K562 (cell line): Measurements from ENCODE around the gene CENPP. TPM values are rescaled to one million over a fixed set of nuclear protein-coding genes. Genes with fewer than 3 reads are reported as not detected.
A peak's percentile ranks its signal among the peaks of the same experiment; 100 is the strongest.

Source experiments
- ATAC-seq: fragments of 200-7000 bp; cut with Tn5 transposase; 3 replicates; pipeline ENCODE4 v1.9.1; 2020; ENCODE audit warnings: moderate library complexity
- BruUV-seq: library from RNA; stranded (reverse); fragments of 400-500 nt; replicated peaks from 2 replicates; lab custom pipeline; 2021; lab: Mats Ljungman, UMichigan
- CTCF ChIA-PET: fragments of 300-600 bp; formaldehyde crosslinking; extraction: SDS; loops from one replicate; lab custom pipeline; 2021; ENCODE audit warnings: low intra/inter-chr PET ratio; lab: Yijun Ruan, JAX
- POLR2A ChIA-PET: fragments of 300-600, 350-650 bp; sonication (Branson Sonifier 250); formaldehyde crosslinking; extraction: SDS; loops from one replicate; lab custom pipeline; 2021; ENCODE audit warnings: antibody characterized with exemption, inconsistent platforms; lab: Yijun Ruan, JAX
- DNase-seq, 4 experiments: peaks; one replicate each; pipeline versions ENCODE4 v3.0.0 to v3.0.0-alpha.2; 2011 to 2018; ENCODE audit warnings: low spot score in 3 of 4, mixed read lengths in 3 of 4; ENCODE audit errors: extremely low read depth in 1 of 4
- FAIRE-seq: peaks from 2 replicates; lab custom pipeline; 2011; peaks lifted over from hg19 to GRCh38; lab: Jason Lieb, UNC
- H2AFZ ChIP-seq: 2 replicates; pipeline ENCODE4 v1.6.0; 2011; ENCODE audit warnings: low read depth, low read length, control low read depth, inconsistent platforms
- H3K27ac ChIP-seq: fragments of 200-600 bp; 3 replicates; pipeline ENCODE4 v1.8.0; 2011; ENCODE audit warnings: low read depth, mild to moderate bottlenecking, control low read depth, inconsistent platforms, low read length, moderate library complexity, mixed read lengths; ENCODE audit errors: extremely low read depth
- H3K27me3 ChIP-seq, 2 experiments: fragments of 300-600 bp in 1 of 2; 2 replicates in 1 of 2; 3 replicates in 1 of 2; pipeline versions ENCODE4 v1.6.0 to v1.8.0; 2011; ENCODE audit warnings: inconsistent platforms in 2 of 2, low read length in 2 of 2, mild to moderate bottlenecking in 1 of 2, mixed read lengths in 1 of 2, moderate library complexity in 1 of 2; ENCODE audit not compliant: control insufficient read depth in 2 of 2, insufficient read depth in 2 of 2
- H3K36me3 ChIP-seq: fragments of 300-600 bp; 3 replicates; pipeline ENCODE4 v1.8.0; 2011; ENCODE audit warnings: mild to moderate bottlenecking, low read length, inconsistent platforms; ENCODE audit not compliant: control insufficient read depth, insufficient read depth
- H3K4me1 ChIP-seq, 2 experiments: fragments of 200-600 bp in 1 of 2; replicated peaks in 1 of 2; 2 replicates in 1 of 2; 3 replicates in 1 of 2; pipeline versions ENCODE4 v1.5.1 to v1.8.0; 2011; ENCODE audit warnings: inconsistent platforms in 2 of 2, low read length in 2 of 2, mild to moderate bottlenecking in 1 of 2, mixed read lengths in 1 of 2, moderate library complexity in 1 of 2; ENCODE audit not compliant: control insufficient read depth in 2 of 2, insufficient read depth in 2 of 2
- H3K4me2 ChIP-seq: 2 replicates; pipeline ENCODE4 v1.6.1; 2011; ENCODE audit warnings: low read length, control low read depth, inconsistent platforms, mixed read lengths; ENCODE audit not compliant: insufficient read depth
- H3K4me3 ChIP-seq: fragments of 200-600 bp; sonication (generic), shearing (Covaris generic); 2 replicates; pipeline ENCODE4 v1.5.1; 2016; ENCODE audit warnings: control low read depth, inconsistent platforms
- H3K79me2 ChIP-seq: fragments of 200-600 bp; 3 replicates; pipeline ENCODE4 v1.8.0; 2011; ENCODE audit warnings: low read length, inconsistent platforms; ENCODE audit not compliant: control insufficient read depth, insufficient read depth
- H3K9ac ChIP-seq, 2 experiments: 2 replicates each; pipeline versions ENCODE4 v1.6.0 to v1.6.1; 2011; ENCODE audit warnings: low read depth in 2 of 2, low read length in 2 of 2, control low read depth in 1 of 2, inconsistent platforms in 1 of 2, mild to moderate bottlenecking in 1 of 2, mixed read lengths in 1 of 2; ENCODE audit not compliant: insufficient read depth in 1 of 2
- H3K9me1 ChIP-seq: one replicate; pipeline ENCODE4 v1.6.0; 2011; ENCODE audit warnings: inconsistent platforms, mild to moderate bottlenecking, low read length, moderate library complexity; ENCODE audit not compliant: control insufficient read depth, insufficient read depth
- H3K9me3 ChIP-seq: replicated peaks from 2 replicates; pipeline ENCODE4 v1.5.1; 2011; ENCODE audit warnings: low read depth, low read length, inconsistent platforms; ENCODE audit not compliant: control insufficient read depth, insufficient read depth
- H4K20me1 ChIP-seq: replicated peaks from 2 replicates; pipeline ENCODE4 v1.6.1; 2011; ENCODE audit warnings: low read length, inconsistent platforms, mixed read lengths; ENCODE audit not compliant: control insufficient read depth, insufficient read depth
- ATF3 ChIP-seq, 2 experiments: fragments of 450-650 bp in 1 of 2; sonication (generic) in 1 of 2; formaldehyde crosslinking in 1 of 2; IDR thresholded peaks in 1 of 2; conservative IDR thresholded peaks in 1 of 2; 2 replicates each; pipeline versions ENCODE4 v1.6.1 to v1.8.1; 2016 to 2023; ENCODE audit warnings: mild to moderate bottlenecking in 2 of 2, moderate library complexity in 2 of 2, inconsistent platforms in 1 of 2, missing genetic modification reagents in 1 of 2
- NUFIP1 ChIP-seq: fragments of 450-650 bp; IDR thresholded peaks from 2 replicates; pipeline ENCODE4 v1.6.1; 2018; ENCODE audit not compliant: partially characterized antibody
- WGBS: fragments of 100-300 bp; shearing (Covaris generic); methylation state at CpG from one replicate; pipeline ENCODE4 v1.1.6; 2016; ENCODE audit warnings: low coverage, mixed read lengths; ENCODE audit not compliant: insufficient coverage; ENCODE audit errors: missing lambda C conversion rate; 5-methylcytosine and 5-hydroxymethylcytosine counted together
- in situ Hi-C: fragments of 300-500 bp; cut with MboI; formaldehyde crosslinking; loops from 4 replicates; pipeline ENCODE4 v1.15.0; 2018; ENCODE audit warnings: inconsistent platforms, mixed read lengths
- intact Hi-C: fragments of 100-400 bp; cut with micrococcal nuclease; formaldehyde crosslinking; loops from 2 replicates; pipeline ENCODE4 v1.14.2; 2022
- polyA plus RNA-seq, 8 experiments: library from polyadenylated mRNA; depleted of rRNA in 4 of 8; stranded (reverse) in 5 of 8; unstranded in 3 of 8; fragments of >200 nt; fragmentation: Nextera tagmentation in 2 of 8; fragmentation: Illumina TruSeq in 1 of 8; extraction: Ambion mirVana in 2 of 8; extraction: Trizol in 1 of 8; gene quantifications; 2 replicates each; pipeline versions ENCODE4 v1.2.1 to v1.2.3, GENCODE V29; 2011 to 2014; ENCODE audit warnings: inconsistent platforms in 1 of 8, missing spikeins in 1 of 8
- total RNA-seq, 7 experiments: library from RNA; depleted of rRNA in 6 of 7; stranded (reverse); fragments of >200 nt in 6 of 7; fragmentation: Illumina TruSeq in 2 of 7; extraction: Trizol in 2 of 7; gene quantifications; 2 replicates each; pipeline versions ENCODE4 v1.2.1 to v1.2.3, GENCODE V29; 2011 to 2021; ENCODE audit warnings: low replicate concordance in 1 of 7

The CENPP gene
- total and polyA plus RNA-seq, 9 of the 15 experiments (the other 6 are each of a cell fraction or from before 2014, with no cell fraction given): 8.0 to 28.5 (median 17.9) TPM

- no peaks in the 10 kb centered on the region for H3K36me3 ChIP-seq
- BruUV-seq: no TSS peak
- intact Hi-C loops (loop anchor here (5.0 to 10.0 kb wide), 2 partner anchors 85 to 113 kb away; partner anchors contain the start of genes CENPP and NOL8), in situ Hi-C loops (loop anchor here (10.0 kb wide), 1 partner anchor 305 kb away; no protein-coding TSS in a partner anchor)
- H3K4me2 ChIP-seq: no peak overlapping the region
- DNase-seq (no peak), ATAC-seq (no peak), FAIRE-seq (no peak)
- no peak for TF ChIP-seq NUFIP1
- TF ChIP-seq ATF3 (IDR thresholded peaks at IDR 0.05): peak; percentile 15; the same call in 1 of the 2 replicates
- no peak for TF ChIP-seq ATF3 (CRISPR knock-in tag; conservative IDR thresholded peaks at IDR 0.05)
- H3K79me2 ChIP-seq: no peaks in the 10 kb centered on the region
- ChIA-PET POLR2A (interaction anchor here (0.6 kb wide), 1 partner anchor 120 kb away, joined by 3 read pairs; no protein-coding TSS in a partner anchor), CTCF (interaction anchor here (1.2 to 1.5 kb wide), 3 partner anchors 97 to 300 kb away, joined by 4 to 13 read pairs (median 6); no protein-coding TSS in a partner anchor)
- no peak overlapping the region for H3K27ac ChIP-seq
- WGBS: 59% methylated on average over 5 of the region's 5 CpGs
- H3K27me3 ChIP-seq: no peaks in the 10 kb centered on the region
- H4K20me1 ChIP-seq: no peaks in the 10 kb centered on the region
- no peak overlapping the region for H2AFZ ChIP-seq
- no peak overlapping the region for H3K4me3 ChIP-seq
- H3K9me1 ChIP-seq: no peaks in the 10 kb centered on the region
- no peaks in the 10 kb centered on the region for H3K4me1 ChIP-seq
- H3K9me3 ChIP-seq: no peaks in the 10 kb centered on the region
- no peak overlapping the region for H3K9ac ChIP-seq
These were observed 114.4 kb downstream of the CENPP start for GRCh38 chr9:92439921-92440750.
